DND-41 (cell line): Measurements from ENCODE around the gene STXBP4.

Source experiments
- EZH2 ChIP-seq: IDR thresholded peaks from 3 replicates; pipeline ENCODE4 v1.6.1; 2012; ENCODE audit warnings: borderline replicate concordance, low read depth, mild to moderate bottlenecking, moderate library complexity, low read length, inconsistent platforms; ENCODE audit not compliant: severe bottlenecking
- TF ChIP-seq, protein P1 (sequence below): IDR thresholded peaks from 2 replicates; pipeline ENCODE4 v1.5.1; 2012; ENCODE audit warnings: borderline replicate concordance, low read length, moderate library complexity, mild to moderate bottlenecking; ENCODE audit not compliant: poor library complexity, severe bottlenecking; ENCODE audit errors: extremely low read depth

- TF ChIP-seq, protein P1, sequence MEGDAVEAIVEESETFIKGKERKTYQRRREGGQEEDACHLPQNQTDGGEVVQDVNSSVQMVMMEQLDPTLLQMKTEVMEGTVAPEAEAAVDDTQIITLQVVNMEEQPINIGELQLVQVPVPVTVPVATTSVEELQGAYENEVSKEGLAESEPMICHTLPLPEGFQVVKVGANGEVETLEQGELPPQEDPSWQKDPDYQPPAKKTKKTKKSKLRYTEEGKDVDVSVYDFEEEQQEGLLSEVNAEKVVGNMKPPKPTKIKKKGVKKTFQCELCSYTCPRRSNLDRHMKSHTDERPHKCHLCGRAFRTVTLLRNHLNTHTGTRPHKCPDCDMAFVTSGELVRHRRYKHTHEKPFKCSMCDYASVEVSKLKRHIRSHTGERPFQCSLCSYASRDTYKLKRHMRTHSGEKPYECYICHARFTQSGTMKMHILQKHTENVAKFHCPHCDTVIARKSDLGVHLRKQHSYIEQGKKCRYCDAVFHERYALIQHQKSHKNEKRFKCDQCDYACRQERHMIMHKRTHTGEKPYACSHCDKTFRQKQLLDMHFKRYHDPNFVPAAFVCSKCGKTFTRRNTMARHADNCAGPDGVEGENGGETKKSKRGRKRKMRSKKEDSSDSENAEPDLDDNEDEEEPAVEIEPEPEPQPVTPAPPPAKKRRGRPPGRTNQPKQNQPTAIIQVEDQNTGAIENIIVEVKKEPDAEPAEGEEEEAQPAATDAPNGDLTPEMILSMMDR = no peak
- no peak for TF ChIP-seq EZH2
Measured at GRCh38 chr17:54996441-54996840, 27.9 kb downstream of the STXBP4 start.
